Stimulated activated CD4-positive, alpha-beta T cell treated with anti-CD3 and anti-CD28 coated beads, Interleukin-4, amount 100 ng/mL, for 4 hours (primary cell): Measurements from ENCODE around the gene KRTAP9-3.
"Not testable (repeated sequence)": the region's sequence is repeated elsewhere in the genome, so short reads cannot be mapped to it uniquely, and the experiment has no call there.

Source experiments
- DNase-seq, 2 experiments: peaks; one replicate each; pipeline ENCODE4 v3.0.0-alpha.2; 2020

The KRTAP9-3 gene

DNA sequence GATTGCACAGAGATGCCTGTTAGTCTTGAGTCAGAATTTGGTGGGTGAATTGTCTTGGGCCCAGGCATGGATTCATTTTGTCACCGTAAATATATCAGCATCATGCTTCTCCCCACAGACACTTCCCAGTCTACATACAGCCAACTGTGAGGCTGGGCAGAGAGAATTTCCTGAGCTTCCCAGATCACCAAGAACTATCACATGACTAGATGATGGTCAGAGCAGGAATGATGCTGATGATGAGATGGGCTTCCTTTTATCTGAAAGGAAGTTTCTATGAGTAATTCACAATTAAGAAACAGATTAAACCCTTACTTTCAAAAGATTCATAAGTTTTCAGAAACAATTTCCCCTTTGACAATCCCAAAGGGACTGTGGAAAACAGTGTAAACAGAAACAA is 22.6 kb downstream of the KRTAP9-3 start:
- no peak for DNase-seq

DNA sequence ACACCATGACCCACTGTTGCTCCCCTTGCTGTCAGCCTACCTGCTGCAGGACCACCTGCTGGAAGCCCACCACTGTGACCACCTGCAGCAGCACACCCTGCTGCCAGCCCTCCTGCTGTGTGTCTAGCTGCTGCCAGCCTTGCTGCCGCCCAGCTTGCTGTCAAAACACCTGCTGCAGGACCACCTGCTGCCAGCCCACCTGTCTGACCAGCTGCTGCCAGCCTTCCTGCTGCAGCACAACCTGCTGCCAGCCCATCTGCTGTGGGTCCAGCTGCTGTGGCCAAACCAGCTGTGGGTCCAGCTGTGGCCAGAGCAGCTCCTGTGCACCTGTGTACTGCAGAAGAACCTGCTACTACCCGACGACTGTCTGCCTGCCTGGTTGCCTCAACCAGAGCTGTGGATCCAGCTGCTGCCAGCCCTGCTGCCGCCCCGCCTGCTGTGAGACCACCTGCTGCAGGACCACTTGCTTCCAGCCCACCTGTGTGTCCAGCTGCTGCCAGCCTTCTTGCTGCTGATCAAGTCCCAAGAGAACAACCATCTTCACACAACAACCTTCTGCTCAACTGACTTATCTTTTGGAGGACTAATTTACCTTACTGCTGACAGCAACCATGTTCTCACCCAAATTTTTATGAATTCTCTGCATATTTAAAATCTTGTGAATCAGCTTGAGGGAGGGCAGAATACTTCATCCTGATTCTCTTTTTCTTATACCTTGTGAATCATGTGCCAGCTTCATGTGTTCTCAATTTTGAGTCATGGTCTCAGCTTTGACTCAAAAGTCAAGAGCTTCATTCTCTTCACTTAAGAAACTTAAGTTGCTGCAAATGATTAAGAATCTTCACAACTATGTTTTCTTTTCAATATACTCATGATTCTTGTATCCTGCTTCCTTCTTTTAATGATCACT is 23.4 kb downstream of the KRTAP9-3 start, which contains the start of gene KRTAP9-9:
KRTAP9-9 (plus strand) TSS at position 4 of the 910 bp plus-strand sequence.
- DNase-seq, result not testable (repeated sequence)

DNA sequence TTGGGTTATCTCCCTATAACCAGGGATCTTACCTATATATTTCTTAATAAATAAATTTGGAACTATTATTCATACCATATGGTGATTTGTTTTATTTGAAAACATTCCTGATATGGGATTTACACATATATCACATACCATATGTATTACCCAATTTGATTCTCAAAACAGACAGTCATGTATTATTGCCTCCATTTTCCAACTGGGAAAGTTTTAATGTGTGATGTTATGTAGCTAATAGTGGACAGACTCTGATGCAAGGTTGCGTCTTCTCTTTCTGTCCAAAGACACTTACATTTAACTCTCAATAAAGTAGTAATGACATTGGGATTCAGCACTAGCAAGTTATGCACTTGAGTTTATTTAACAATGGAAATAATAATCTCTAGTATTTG is 24.0 kb downstream of the KRTAP9-3 start:
- no peak for DNase-seq

GRCh38 chr17:41258406-41258805 is 26.2 kb downstream of the KRTAP9-3 start:
- no peak for DNase-seq

DNA sequence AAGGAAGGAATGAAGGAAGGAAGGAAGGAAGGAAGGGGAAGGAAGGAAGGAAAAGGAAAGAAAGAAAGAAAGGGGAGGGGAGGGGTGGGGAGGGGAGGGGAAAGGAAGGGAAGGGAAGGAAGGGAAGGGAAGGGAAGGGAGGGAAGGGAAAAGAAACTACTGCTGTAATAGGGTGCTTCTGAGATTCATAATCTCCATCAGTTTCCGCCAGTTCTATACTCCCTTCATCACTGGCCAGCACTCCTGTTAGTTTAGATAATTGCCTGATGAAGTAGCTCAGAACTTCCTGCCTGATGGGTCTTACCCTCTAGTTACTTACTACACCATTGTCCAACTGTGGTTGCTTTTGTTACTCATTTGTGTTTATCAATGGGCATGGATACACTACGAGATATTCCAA is 31.0 kb downstream of the KRTAP9-3 start:
- no peak for DNase-seq

DNA sequence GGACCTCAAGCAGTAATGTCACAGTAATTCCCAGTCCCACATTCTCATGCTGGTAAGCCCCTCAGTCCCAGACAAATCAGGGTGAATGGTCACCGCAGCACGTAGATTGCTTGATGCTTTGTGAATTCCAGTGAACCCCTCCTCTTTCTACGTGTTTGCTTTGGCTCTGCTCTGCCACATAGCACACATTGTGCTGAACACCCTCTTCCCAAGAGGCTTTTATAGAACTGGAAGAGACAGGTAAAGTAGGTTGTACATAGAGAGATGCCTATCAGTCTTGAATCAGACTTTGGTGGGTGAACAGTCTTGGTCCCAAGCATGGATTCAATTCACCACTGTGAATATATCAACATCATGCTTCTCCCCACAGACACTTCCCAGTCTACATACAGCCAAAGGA is 32.4 kb downstream of the KRTAP9-3 start:
- no peak for DNase-seq

GRCh38 chr17:41265078-41265477 is 32.8 kb downstream of the KRTAP9-3 start, which contains the start of gene KRTAP9-6:
KRTAP9-6 (plus strand) TSS chr17:41265378; CDS start chr17:41265378, 0 bp downstream.
- DNase-seq, result no peak

GRCh38 chr17:41267711-41268110 is 35.5 kb downstream of the KRTAP9-3 start:
- DNase-seq, result no peak

- not testable (repeated sequence) for DNase-seq
Measured at GRCh38 chr17:41271323-41271722, 39.1 kb downstream of the KRTAP9-3 start.

DNA sequence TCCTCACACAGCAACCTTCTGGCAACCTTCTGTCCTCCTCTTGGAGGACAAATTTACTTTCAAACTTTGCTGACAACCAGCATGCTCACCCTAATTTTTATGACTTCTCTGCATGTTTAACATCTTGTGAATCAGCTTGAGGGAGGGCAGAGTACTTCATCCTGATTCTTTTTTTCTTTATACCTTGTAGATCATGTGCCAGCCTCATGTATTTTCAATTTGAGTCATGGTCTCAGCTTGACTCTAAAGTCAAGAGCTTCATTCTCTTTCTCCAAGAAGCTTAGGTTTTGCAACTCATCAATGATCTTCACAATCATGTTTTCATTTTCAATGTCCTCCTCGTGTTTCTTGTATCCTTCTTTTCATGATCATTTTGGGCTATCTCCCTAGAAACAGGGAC is 39.6 kb downstream of the KRTAP9-3 start:
- DNase-seq, result no peak

DNA sequence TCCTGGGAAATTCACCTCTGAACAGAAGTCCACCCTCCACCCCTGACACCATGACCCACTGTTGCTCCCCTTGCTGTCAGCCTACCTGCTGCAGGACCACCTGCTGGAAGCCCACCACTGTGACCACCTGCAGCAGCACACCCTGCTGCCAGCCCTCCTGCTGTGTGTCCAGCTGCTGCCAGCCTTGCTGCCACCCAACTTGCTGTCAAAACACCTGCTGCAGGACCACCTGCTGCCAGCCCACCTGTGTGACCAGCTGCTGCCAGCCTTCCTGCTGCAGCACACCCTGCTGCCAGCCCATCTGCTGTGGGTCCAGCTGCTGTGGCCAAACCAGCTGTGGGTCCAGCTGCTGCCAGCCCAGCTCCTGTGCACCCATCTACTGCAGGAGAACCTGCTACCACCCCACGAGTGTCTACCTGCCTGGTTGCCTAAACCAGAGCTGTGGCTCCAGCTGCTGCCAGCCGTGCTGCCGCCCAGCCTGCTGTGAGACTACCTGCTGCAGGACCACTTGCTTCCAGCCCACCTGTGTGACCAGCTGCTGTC is 43.5 kb downstream of the KRTAP9-3 start, which contains the start of gene KRTAP9-7:
KRTAP9-7 (plus strand) TSS at position 51 of the 543 bp plus-strand sequence; CDS start at position 51, 0 bp downstream.
- DNase-seq, result not testable (repeated sequence)

DNA sequence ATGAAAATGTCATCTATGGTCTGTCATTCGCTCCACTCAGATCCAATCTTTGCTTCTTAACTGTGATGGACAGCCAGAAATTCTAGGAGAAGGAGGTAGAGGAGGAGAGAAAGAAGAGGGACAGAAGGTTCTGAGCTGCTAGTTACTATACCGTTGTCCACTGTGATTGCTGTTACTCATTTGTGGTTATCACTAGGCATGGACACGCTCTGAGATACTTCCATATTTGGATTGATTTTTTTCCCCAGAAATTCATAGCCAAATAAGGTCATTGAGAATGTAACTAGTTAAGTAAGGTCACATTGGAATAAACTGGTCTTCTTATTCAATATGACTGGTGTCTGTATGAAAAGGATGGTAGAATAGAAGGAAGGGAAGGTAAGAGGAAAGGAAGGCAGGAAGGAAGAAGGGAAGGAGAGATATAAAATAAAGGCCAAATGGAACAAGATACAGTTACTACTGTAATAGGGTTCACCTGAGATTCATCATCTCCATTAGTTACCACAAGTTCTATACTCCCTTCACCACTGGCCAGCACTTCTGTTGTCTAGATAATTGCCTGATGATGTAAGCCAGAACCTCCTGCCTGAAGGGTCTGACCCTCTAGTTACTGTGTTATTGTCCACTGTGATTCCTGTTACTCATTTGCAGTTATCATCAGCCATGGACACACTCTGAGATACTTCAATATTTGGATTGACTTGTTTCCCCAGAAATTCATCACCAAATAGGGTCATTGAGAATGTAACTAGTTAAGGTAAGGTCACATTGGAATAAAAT is 46.1 kb downstream of the KRTAP9-3 start:
- no peak for DNase-seq
